Measurements from ENCODE around the gene GOLIM4. TPM values are rescaled to one million over a fixed set of nuclear protein-coding genes. Genes with fewer than 3 reads are reported as not detected.

GOLIM4 gene
- total RNA-seq, 1 experiment from 2014 or later = 25.3 TPM

- H3F3A ChIP-seq (ENCODE audit: low read length, unreplicated experiment) = no peaks in the 10 kb centered on the region
- intact Hi-C loops (cut with micrococcal nuclease) = no loop called here
- no peaks in the 10 kb centered on the region for H3K79me2 ChIP-seq (ENCODE audit: low read length)
- ATAC-seq = peak; percentile 63
- no TSS peak for BruUV-seq (replicated peaks)
- no peaks in the 10 kb centered on the region for H3K36me3 ChIP-seq (ENCODE audit: low read depth, low read length)
- no peak overlapping the region for H3K27ac ChIP-seq (ENCODE audit: low read length)
- H3K9me2 ChIP-seq (replicated peaks; ENCODE audit: low read length) = no peaks in the 10 kb centered on the region
- no peak for TF ChIP-seq EZH2 (IDR thresholded peaks at IDR 0.05; ENCODE audit: low read length, unreplicated experiment)
- no peak for TF ChIP-seq EZH2phosphoT487 (IDR thresholded peaks at IDR 0.05; ENCODE audit: borderline replicate concordance, low read length)
- no peak for TF ChIP-seq CTCF (conservative IDR thresholded peaks at IDR 0.05; ENCODE audit: low read depth, low read length)
- no peak overlapping the region for H3K4me2 ChIP-seq (ENCODE audit: low read length)
- H2AFZ ChIP-seq (ENCODE audit: low read length) = no peak overlapping the region
- H3K9me3 ChIP-seq (ENCODE audit: low read length) = no peaks in the 10 kb centered on the region
- H3K27me3 ChIP-seq (ENCODE audit: low read length) = no peaks in the 10 kb centered on the region
- peak; percentile 33 for DNase-seq
- ChIA-PET POLR2A (ENCODE audit: unreplicated experiment) (no interaction called here), CTCF (no interaction called here)
- no peak overlapping the region for H3K4me3 ChIP-seq (ENCODE audit: low read length)
- H4K20me1 ChIP-seq (ENCODE audit: low read length) = no peaks in the 10 kb centered on the region
- no peaks in the 10 kb centered on the region for H3K4me1 ChIP-seq (ENCODE audit: insufficient read depth, low read length)
- no peak overlapping the region for H3K9ac ChIP-seq (ENCODE audit: low read length)
Measured at GRCh38 chr3:168034152-168034928, 61.4 kb downstream of the GOLIM4 start.

GRCh38 chr3:168030577-168030976 lies 65.1 kb downstream of the GOLIM4 start:
- Histone ChIP-seq H3K9me2 (replicated peaks; ENCODE audit: low read length) (no peaks in the 10 kb centered on the region), H3K9me3 (ENCODE audit: low read length) (no peaks in the 10 kb centered on the region), H3K4me2 (ENCODE audit: low read length) (no peak overlapping the region), H3K4me3 (ENCODE audit: low read length) (no peak overlapping the region), H3K79me2 (ENCODE audit: low read length) (no peaks in the 10 kb centered on the region), H3K9ac (ENCODE audit: low read length) (no peak overlapping the region), H3K36me3 (ENCODE audit: low read depth, low read length) (peaks cover 3% of the 10 kb centered on the region), H3K27ac (ENCODE audit: low read length) (no peak overlapping the region), H2AFZ (ENCODE audit: low read length) (no peak overlapping the region), H4K20me1 (ENCODE audit: low read length) (no peaks in the 10 kb centered on the region), H3K4me1 (ENCODE audit: insufficient read depth, low read length) (no peaks in the 10 kb centered on the region), H3K27me3 (ENCODE audit: low read length) (no peaks in the 10 kb centered on the region), H3F3A (ENCODE audit: low read length, unreplicated experiment) (no peaks in the 10 kb centered on the region)
- CTCF ChIA-PET = no interaction called here
- BruUV-seq (replicated peaks) = no TSS peak
- ATAC-seq (no peak), DNase-seq (no peak)
- TF ChIP-seq EZH2phosphoT487 (IDR thresholded peaks at IDR 0.05; ENCODE audit: borderline replicate concordance, low read length) (no peak), CTCF (conservative IDR thresholded peaks at IDR 0.05; ENCODE audit: low read depth, low read length) (no peak), EZH2 (IDR thresholded peaks at IDR 0.05; ENCODE audit: low read length, unreplicated experiment) (no peak)
- intact Hi-C loops (cut with micrococcal nuclease) = no loop called here
- POLR2A ChIA-PET (ENCODE audit: unreplicated experiment) = no interaction called here

- ATAC-seq (no peak), DNase-seq (no peak)
- BruUV-seq (replicated peaks) = no TSS peak
- H3K27me3 ChIP-seq (ENCODE audit: low read length) = no peaks in the 10 kb centered on the region
- no peak overlapping the region for H3K9ac ChIP-seq (ENCODE audit: low read length)
- no peaks in the 10 kb centered on the region for H3F3A ChIP-seq (ENCODE audit: low read length, unreplicated experiment)
- no peak overlapping the region for H3K4me2 ChIP-seq (ENCODE audit: low read length)
- intact Hi-C loops (cut with micrococcal nuclease) = no loop called here
- no peaks in the 10 kb centered on the region for H3K9me3 ChIP-seq (ENCODE audit: low read length)
- H3K9me2 ChIP-seq (replicated peaks; ENCODE audit: low read length) = no peaks in the 10 kb centered on the region
- no peak overlapping the region for H3K4me3 ChIP-seq (ENCODE audit: low read length)
- H3K79me2 ChIP-seq (ENCODE audit: low read length) = no peaks in the 10 kb centered on the region
- ChIA-PET POLR2A (ENCODE audit: unreplicated experiment) (no interaction called here), CTCF (no interaction called here)
- H3K36me3 ChIP-seq (ENCODE audit: low read depth, low read length) = peaks cover 3% of the 10 kb centered on the region
- TF ChIP-seq EZH2 (IDR thresholded peaks at IDR 0.05; ENCODE audit: low read length, unreplicated experiment) (no peak), CTCF (conservative IDR thresholded peaks at IDR 0.05; ENCODE audit: low read depth, low read length) (no peak), EZH2phosphoT487 (IDR thresholded peaks at IDR 0.05; ENCODE audit: borderline replicate concordance, low read length) (no peak)
- no peak overlapping the region for H3K27ac ChIP-seq (ENCODE audit: low read length)
- H2AFZ ChIP-seq (ENCODE audit: low read length) = no peak overlapping the region
- peaks cover 7% of the 10 kb centered on the region for H3K4me1 ChIP-seq (ENCODE audit: insufficient read depth, low read length)
- H4K20me1 ChIP-seq (ENCODE audit: low read length) = no peaks in the 10 kb centered on the region
Measured at GRCh38 chr3:168029705-168030104, 66.0 kb downstream of the GOLIM4 start.
